ENCODE measurements around the gene POU2F2.

- TF ChIP-seq CTCF (IDR thresholded peaks at IDR 0.05): no peak
- no peak for TF ChIP-seq POLR2A (IDR thresholded peaks at IDR 0.05)
Observed at GRCh38 chr19:42091742-42092141, 40.5 kb downstream of the POU2F2 start.
